GM19043 (cell line): Measurements from ENCODE around the gene DPH5.
"Not testable (repeated sequence)": the region's sequence is repeated elsewhere in the genome, so short reads cannot be mapped to it uniquely, and the experiment has no call there.

ENCODE experiments used
- ATAC-seq: cut with Tn5 transposase; IDR thresholded peaks from one replicate; pipeline ENCODE4 v1.9.1; 2021; ENCODE audit warnings: low read depth; ENCODE audit not compliant: unreplicated experiment

Gene DPH5

GRCh38 chr1:101033017-101033416, 7.4 kb upstream of the DPH5 start:
- no peak for ATAC-seq

DNA sequence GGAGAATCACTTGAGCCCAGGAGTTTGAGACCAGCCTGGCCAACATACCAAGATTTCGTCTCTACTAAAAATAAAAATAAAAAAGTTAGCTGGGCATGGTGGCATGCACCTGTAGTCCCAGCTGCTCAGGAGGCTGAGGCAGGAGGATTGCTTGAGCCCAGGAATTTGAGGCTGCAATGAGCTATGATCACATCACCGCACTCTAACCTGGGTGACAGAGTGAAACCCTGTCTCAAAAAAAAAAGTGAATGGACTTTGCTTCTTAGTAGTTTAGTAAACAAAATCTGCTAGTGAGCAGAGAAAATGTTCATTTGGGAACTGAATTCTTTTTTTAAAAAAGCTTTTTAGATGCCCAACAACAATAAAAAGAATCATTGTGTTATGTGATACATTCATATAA, 6.5 kb upstream of the DPH5 start:
- not testable (repeated sequence) for ATAC-seq

DNA sequence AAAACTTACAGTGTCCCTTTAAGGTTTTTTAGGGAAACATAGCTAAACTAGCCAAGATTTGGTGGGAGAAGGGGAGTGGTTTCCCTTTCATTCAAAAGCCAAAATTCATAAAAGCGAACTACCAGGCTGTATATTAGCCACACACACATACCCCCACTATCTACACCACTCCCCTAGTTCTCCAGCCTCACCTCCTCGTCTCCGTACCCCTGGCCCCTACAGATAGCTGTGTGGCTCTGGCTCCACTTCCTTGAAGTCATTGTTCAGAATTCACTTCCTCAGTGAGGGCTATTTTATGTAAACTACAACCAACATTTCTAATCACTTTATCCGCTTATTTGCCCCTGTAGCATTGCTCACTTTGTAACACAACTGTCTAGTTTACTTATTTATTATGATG, 5.3 kb upstream of the DPH5 start:
- ATAC-seq, result no peak

DNA sequence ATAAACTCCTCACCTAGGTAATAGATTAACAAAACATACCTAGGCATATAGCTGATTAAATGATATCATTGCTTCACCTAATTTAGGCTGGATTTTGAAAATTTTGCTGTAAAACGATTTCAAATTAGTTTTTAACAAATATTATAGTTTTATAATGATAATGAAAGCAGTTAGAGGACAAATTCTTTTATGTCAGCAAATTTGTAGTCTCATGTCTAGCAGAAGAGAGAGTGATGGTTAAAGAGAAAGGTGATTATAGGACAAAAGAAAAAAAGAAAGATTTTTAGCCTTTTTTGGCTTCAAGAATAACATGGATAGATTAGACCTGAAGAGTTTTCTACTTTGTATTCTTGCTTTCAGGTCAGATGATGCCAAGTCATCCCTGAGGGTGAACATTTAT, 3.6 kb upstream of the DPH5 start:
- no peak for ATAC-seq

DNA sequence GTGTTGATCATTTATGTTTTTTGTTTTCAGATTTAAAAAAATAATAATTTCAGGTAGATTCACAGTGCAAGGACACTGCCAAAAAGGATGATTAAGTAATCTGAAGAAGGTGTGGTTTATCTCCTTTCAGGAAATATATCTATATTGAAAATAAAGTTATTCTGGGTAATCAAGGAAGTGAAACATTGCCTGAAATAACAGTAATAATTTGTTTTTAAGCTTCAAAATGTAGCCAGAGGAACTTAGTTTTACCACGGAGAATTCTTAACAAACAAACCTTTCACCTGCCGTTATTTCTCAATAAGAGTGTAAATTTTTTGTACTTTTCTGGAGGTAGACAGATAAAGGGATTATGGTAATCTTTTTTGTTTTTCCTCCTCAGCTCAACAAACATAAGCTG, 2.9 kb upstream of the DPH5 start:
- no peak for ATAC-seq

DNA sequence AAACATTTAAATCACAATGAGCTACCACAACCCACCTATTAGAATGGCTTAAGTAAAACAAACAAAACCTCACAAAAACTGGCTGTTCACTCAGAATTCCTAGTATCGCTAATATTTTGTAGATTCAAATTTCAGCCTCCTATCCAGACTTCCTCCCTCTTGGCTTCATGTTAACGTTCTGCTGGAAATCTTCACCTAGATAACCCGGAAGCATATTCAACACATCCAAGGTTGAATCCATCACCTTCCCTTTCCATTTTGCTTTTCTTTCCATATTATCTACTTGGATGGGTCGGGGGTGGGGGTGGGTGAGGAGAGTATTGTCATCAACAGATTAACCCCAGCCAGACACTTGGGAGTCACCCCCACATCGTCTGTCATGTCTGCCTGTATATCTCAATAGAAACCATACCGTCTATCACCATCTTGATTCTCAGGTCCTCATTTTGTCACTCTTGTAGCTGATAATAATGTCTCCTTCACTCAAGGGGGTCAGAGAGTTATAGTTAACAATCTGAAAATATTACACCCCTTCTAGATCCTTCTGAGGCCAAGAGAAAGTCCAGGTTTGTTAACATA, 1.7 kb upstream of the DPH5 start:
- ATAC-seq, result no peak

DNA sequence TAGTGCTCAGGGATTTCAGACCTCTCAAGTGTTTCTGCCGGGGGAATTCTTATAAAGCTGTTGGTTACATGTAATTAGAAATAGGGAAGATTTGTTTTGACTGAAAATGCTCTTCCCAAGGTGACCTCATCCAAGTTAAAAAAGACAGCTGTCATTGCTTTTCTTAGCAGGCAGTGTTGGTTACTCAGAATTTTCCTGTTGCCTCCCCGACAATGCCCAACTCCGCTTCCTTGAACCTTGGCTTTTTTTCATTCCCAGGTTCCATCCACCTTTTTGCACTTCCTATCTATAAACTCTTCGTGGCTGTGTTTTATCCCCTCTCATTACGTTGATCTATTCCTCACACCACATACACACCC, 825 bp upstream of the DPH5 start:
- ATAC-seq, result no peak

DNA sequence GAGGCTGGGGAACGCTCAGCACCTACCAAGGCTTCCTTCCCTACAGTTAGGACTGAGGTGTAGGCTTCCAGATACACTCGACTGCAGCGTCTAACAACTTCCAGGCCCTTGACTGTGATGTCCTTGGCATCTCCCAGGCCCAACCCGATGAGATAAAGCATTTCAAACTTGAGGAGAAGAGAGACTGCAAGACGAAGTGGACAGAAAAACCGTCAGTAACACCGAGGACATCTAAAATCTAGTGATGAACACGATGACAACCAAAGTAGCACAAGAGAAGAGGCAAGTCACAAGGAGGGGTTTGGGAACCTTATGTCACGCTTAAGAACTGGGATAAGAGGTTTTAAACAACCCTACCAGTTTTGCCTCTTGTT, 314 bp downstream of the DPH5 start:
- ATAC-seq, result peak; percentile 27

GRCh38 chr1:101022294-101022693, 3.3 kb downstream of the DPH5 start:
- no peak for ATAC-seq

GRCh38 chr1:101017448-101017847, 8.1 kb downstream of the DPH5 start:
- ATAC-seq, result no peak

DNA sequence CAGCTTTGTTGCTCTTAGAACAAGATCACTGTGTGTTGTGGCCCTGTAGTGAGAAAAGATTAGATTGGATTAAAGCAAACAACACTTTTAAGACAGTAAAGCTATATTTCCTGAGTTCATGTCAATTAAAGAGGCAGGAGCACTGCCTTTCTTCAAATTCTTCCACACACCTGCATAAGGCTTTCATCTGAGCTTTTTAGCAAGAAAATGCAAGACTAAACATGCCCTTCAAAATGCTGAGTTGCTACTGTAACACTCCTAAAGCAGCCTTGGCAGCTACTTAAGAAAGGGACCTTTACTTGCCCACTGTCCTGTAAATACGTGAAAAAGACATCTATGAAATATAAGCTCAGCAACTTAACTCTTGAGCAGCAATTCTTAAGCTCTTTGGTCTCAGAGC, 11.8 kb downstream of the DPH5 start:
- no peak for ATAC-seq

GRCh38 chr1:101008229-101008834, 17.3 kb downstream of the DPH5 start:
- no peak for ATAC-seq

DNA sequence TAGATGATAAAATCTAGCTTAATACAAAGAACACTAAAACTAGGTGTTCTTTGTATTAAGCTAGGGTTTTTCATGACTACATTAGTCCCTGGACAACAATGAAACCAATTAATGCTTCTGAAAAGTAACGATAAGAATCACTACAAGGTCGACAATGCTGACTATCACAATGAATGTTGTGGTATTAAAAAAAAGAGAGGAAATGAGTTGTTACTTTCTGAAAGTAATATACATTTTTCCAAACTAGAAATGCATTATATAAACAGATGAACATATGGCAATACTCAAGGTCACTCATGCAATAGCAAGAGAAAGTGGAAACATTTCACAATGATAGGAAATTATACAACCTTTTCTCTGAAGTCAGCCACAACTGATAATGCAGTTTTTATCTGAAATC, 19.0 kb downstream of the DPH5 start:
- no peak for ATAC-seq

- ATAC-seq, result no peak
Measured at GRCh38 chr1:101005871-101006270, 19.7 kb downstream of the DPH5 start.

- ATAC-seq, result no peak
Measured at GRCh38 chr1:101005183-101005582, 20.4 kb downstream of the DPH5 start.

GRCh38 chr1:101004670-101005069, 20.9 kb downstream of the DPH5 start:
- ATAC-seq, result no peak

GRCh38 chr1:101004061-101004460, 21.5 kb downstream of the DPH5 start:
- peak; percentile 50 for ATAC-seq

DNA sequence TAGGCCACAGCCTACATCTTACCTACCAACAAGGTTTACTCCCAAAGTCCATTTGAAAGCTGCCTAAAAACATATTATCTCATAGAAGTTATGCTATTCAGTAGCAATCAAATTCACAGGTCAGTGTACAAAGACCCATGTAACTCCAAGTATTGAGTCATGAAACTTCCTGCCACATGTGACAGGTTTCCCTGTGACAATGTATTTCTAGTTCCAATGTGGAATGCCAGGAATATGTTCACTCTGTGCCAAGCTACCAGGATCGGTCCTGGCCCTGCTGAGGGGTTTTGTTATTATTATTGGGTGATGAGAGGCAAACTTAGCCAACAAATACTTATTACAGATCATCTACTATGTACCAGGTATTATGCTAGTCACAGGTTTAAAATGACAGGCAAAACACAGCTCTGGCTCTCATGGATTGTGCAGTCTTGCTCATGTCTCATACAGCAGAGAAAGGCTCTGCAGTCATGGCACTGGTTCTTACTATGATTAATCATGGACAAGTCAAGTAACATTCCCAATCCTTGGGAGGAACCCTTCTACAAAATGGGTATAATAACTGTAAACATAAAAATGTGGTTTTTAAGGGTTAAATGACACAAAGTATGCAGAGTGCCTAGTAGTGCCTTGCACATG, 22.5 kb downstream of the DPH5 start:
- ATAC-seq, result no peak

DNA sequence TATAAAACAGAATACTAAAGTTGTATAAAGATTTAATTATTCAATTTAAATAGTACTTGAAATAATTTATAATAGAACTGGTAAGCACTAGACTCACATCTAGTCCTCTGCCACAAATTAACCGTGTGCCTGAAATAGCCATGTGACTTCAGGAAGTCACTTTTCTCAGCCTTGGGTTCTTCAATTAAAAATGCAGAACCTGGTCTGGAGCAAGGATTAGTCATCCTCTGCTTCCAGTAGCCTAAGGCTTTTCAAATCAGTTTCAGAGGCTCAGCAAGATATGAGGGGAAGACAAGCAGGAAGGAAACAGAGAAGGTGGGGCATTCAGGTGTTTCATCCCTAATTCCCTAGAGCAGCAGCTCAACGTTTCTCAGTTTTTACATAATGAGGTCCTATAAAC, 23.0 kb downstream of the DPH5 start:
- no peak for ATAC-seq

- ATAC-seq, result no peak
Measured at GRCh38 chr1:101000131-101000873, 25.3 kb downstream of the DPH5 start.

- no peak for ATAC-seq
Measured at GRCh38 chr1:100998426-100998825, 27.2 kb downstream of the DPH5 start.
